T-helper 1 cell treated with Interleukin-12 subunit alpha and Interleukin-12 subunit beta and Interleukin-4 antibody, amounts not matched to agents 30 μg/mL and 1 μg/mL, for 36 hours (primary cell): Measurements from ENCODE around the gene SLC35B4.
"Not testable (repeated sequence)": the region's sequence is repeated elsewhere in the genome, so short reads cannot be mapped to it uniquely, and the experiment has no call there.

Source experiments
- H3K27ac Mint-ChIP-seq: one replicate; pipeline ENCODE4 v1.8.0; 2021; ENCODE audit warnings: mild to moderate bottlenecking, mixed read lengths
- H3K27me3 Mint-ChIP-seq: one replicate; pipeline ENCODE4 v1.8.0; 2021; ENCODE audit warnings: low read depth, mixed read lengths
- H3K36me3 Mint-ChIP-seq: one replicate; pipeline ENCODE4 v1.8.0; 2021; ENCODE audit warnings: low read depth, mixed read lengths
- H3K4me1 Mint-ChIP-seq: one replicate; pipeline ENCODE4 v1.8.0; 2021; ENCODE audit warnings: low read depth, mixed read lengths
- H3K4me3 Mint-ChIP-seq: one replicate; pipeline ENCODE4 v1.8.0; 2021; ENCODE audit warnings: mild to moderate bottlenecking, moderate library complexity, mixed read lengths
- H3K9me3 Mint-ChIP-seq: one replicate; pipeline ENCODE4 v1.8.0; 2021; ENCODE audit warnings: mixed read lengths

SLC35B4 gene

GRCh38 chr7:134317434-134317833 lies 704 bp upstream of the SLC35B4 start:
- Mint-ChIP-seq H3K27ac (no peak overlapping the region), H3K36me3 (peaks cover 3% of the 10 kb centered on the region), H3K4me3 (peak overlapping the region; percentile 92), H3K27me3 (peaks cover 7% of the 10 kb centered on the region), H3K9me3 (no peaks in the 10 kb centered on the region), H3K4me1 (peaks cover 14% of the 10 kb centered on the region)

GRCh38 chr7:134315679-134316538 lies 821 bp downstream of the SLC35B4 start:
- Mint-ChIP-seq H3K36me3 (peaks cover 3% of the 10 kb centered on the region), H3K27ac (peak overlapping the region; percentile 72), H3K27me3 (peaks cover 7% of the 10 kb centered on the region), H3K9me3 (no peaks in the 10 kb centered on the region), H3K4me1 (peaks cover 14% of the 10 kb centered on the region), H3K4me3 (peak overlapping the region; percentile 87)

GRCh38 chr7:134313543-134313942 lies 3.2 kb downstream of the SLC35B4 start:
- H3K4me3 Mint-ChIP-seq: no peak overlapping the region
- no peaks in the 10 kb centered on the region for H3K27me3 Mint-ChIP-seq
- H3K36me3 Mint-ChIP-seq: peaks cover 3% of the 10 kb centered on the region
- no peak overlapping the region for H3K27ac Mint-ChIP-seq
- no peaks in the 10 kb centered on the region for H3K9me3 Mint-ChIP-seq
- peaks cover 20% of the 10 kb centered on the region for H3K4me1 Mint-ChIP-seq

GRCh38 chr7:134312717-134313116 lies 4.0 kb downstream of the SLC35B4 start:
- Mint-ChIP-seq H3K27me3 (no peaks in the 10 kb centered on the region), H3K36me3 (peaks cover 5% of the 10 kb centered on the region), H3K9me3 (no peaks in the 10 kb centered on the region), H3K4me3 (no peak overlapping the region), H3K4me1 (peaks cover 20% of the 10 kb centered on the region), H3K27ac (no peak overlapping the region)

GRCh38 chr7:134311807-134312206 lies 4.9 kb downstream of the SLC35B4 start:
- Mint-ChIP-seq H3K9me3 (no peaks in the 10 kb centered on the region), H3K4me1 (peaks cover 14% of the 10 kb centered on the region), H3K36me3 (peaks cover 5% of the 10 kb centered on the region), H3K27ac (no peak overlapping the region), H3K4me3 (no peak overlapping the region), H3K27me3 (no peaks in the 10 kb centered on the region)

GRCh38 chr7:134308548-134308947 lies 8.2 kb downstream of the SLC35B4 start:
- Mint-ChIP-seq H3K36me3 (peaks cover 12% of the 10 kb centered on the region), H3K27me3 (no peaks in the 10 kb centered on the region), H3K9me3 (no peaks in the 10 kb centered on the region), H3K27ac (no peak overlapping the region), H3K4me3 (no peak overlapping the region), H3K4me1 (peaks cover 7% of the 10 kb centered on the region)

- Mint-ChIP-seq H3K27ac (no peak overlapping the region), H3K4me3 (no peak overlapping the region), H3K9me3 (no peaks in the 10 kb centered on the region), H3K27me3 (no peaks in the 10 kb centered on the region), H3K36me3 (peaks cover 12% of the 10 kb centered on the region), H3K4me1 (peaks cover 5% of the 10 kb centered on the region)
Observed at GRCh38 chr7:134307320-134307719, 9.4 kb downstream of the SLC35B4 start.

- Mint-ChIP-seq H3K36me3 (peaks cover 27% of the 10 kb centered on the region), H3K4me3 (no peak overlapping the region), H3K9me3 (no peaks in the 10 kb centered on the region), H3K27ac (no peak overlapping the region), H3K27me3 (no peaks in the 10 kb centered on the region), H3K4me1 (no peaks in the 10 kb centered on the region)
Observed at GRCh38 chr7:134302120-134302519, 14.6 kb downstream of the SLC35B4 start.

GRCh38 chr7:134301592-134301991 lies 15.1 kb downstream of the SLC35B4 start:
- Mint-ChIP-seq H3K4me3 (no peak overlapping the region), H3K4me1 (no peaks in the 10 kb centered on the region), H3K27ac (no peak overlapping the region), H3K9me3 (no peaks in the 10 kb centered on the region), H3K36me3 (peaks cover 27% of the 10 kb centered on the region), H3K27me3 (no peaks in the 10 kb centered on the region)

GRCh38 chr7:134300988-134301387 lies 15.7 kb downstream of the SLC35B4 start:
- H3K9me3 Mint-ChIP-seq: no peaks in the 10 kb centered on the region
- no peak overlapping the region for H3K27ac Mint-ChIP-seq
- no peaks in the 10 kb centered on the region for H3K27me3 Mint-ChIP-seq
- no peak overlapping the region for H3K4me3 Mint-ChIP-seq
- no peaks in the 10 kb centered on the region for H3K4me1 Mint-ChIP-seq
- H3K36me3 Mint-ChIP-seq: peaks cover 28% of the 10 kb centered on the region

GRCh38 chr7:134298902-134299683 lies 17.6 kb downstream of the SLC35B4 start:
- Mint-ChIP-seq H3K4me3 (no peak overlapping the region), H3K9me3 (no peaks in the 10 kb centered on the region), H3K27ac (no peak overlapping the region), H3K27me3 (no peaks in the 10 kb centered on the region), H3K36me3 (peaks cover 29% of the 10 kb centered on the region), H3K4me1 (no peaks in the 10 kb centered on the region)

- Mint-ChIP-seq H3K27ac (no peak overlapping the region), H3K36me3 (peaks cover 31% of the 10 kb centered on the region), H3K4me1 (no peaks in the 10 kb centered on the region), H3K27me3 (no peaks in the 10 kb centered on the region), H3K9me3 (no peaks in the 10 kb centered on the region), H3K4me3 (no peak overlapping the region)
Observed at GRCh38 chr7:134297489-134297888, 19.2 kb downstream of the SLC35B4 start.

GRCh38 chr7:134295982-134296381 lies 20.7 kb downstream of the SLC35B4 start:
- H3K36me3 Mint-ChIP-seq: peaks cover 27% of the 10 kb centered on the region
- not testable (repeated sequence) for H3K9me3 Mint-ChIP-seq, H3K4me3 Mint-ChIP-seq, H3K27me3 Mint-ChIP-seq, H3K4me1 Mint-ChIP-seq, H3K27ac Mint-ChIP-seq

GRCh38 chr7:134293002-134293740 lies 23.6 kb downstream of the SLC35B4 start:
- H3K9me3 Mint-ChIP-seq: no peaks in the 10 kb centered on the region
- H3K4me3 Mint-ChIP-seq: no peak overlapping the region
- H3K36me3 Mint-ChIP-seq: peaks cover 18% of the 10 kb centered on the region
- no peaks in the 10 kb centered on the region for H3K27me3 Mint-ChIP-seq
- no peaks in the 10 kb centered on the region for H3K4me1 Mint-ChIP-seq
- no peak overlapping the region for H3K27ac Mint-ChIP-seq
